ENCODE data around the gene FNIP2. TPM values are rescaled to one million over a fixed set of nuclear protein-coding genes. Genes with fewer than 3 reads are reported as not detected.

The FNIP2 gene
- total RNA-seq, 3 donors from 2014 or later = 61.8 to 94.1 (median 73.4) TPM

GRCh38 chr4:158856852-158857251, 88.0 kb downstream of the FNIP2 start:
- peaks cover 3% of the 10 kb centered on the region for H3K36me3 ChIP-seq (ENCODE audit: low read depth)
- no peak overlapping the region for H3K4me3 ChIP-seq
- TF ChIP-seq CTCF (IDR thresholded peaks at IDR 0.05) = peak; percentile 10
- H3K9me3 ChIP-seq = no peaks in the 10 kb centered on the region
- no peaks in the 10 kb centered on the region for H3K4me1 ChIP-seq (ENCODE audit: low read depth)
- ATAC-seq (peak; percentile 76), DNase-seq (no peak)
- intact Hi-C loops (cut with DNase I, micrococcal nuclease) = loop anchor here (5.0 to 10.0 kb wide), 3 partner anchors 320 to 348 kb away; no protein-coding TSS in a partner anchor

- no peaks in the 10 kb centered on the region for H3K9me3 ChIP-seq
- TF ChIP-seq CTCF (IDR thresholded peaks at IDR 0.05) = no peak
These were observed 89.1 kb downstream of the FNIP2 start for GRCh38 chr4:158857951-158858350.

GRCh38 chr4:158858410-158859199, 89.8 kb downstream of the FNIP2 start:
- Histone ChIP-seq H3K36me3 (ENCODE audit: low read depth) (peaks cover 10% of the 10 kb centered on the region), H3K4me1 (ENCODE audit: low read depth) (no peaks in the 10 kb centered on the region), H3K9me3 (no peaks in the 10 kb centered on the region), H3K4me3 (no peak overlapping the region)
- intact Hi-C loops (cut with DNase I, micrococcal nuclease) = loop anchor here (5.0 to 10.0 kb wide), 3 partner anchors 319 to 346 kb away; no protein-coding TSS in a partner anchor
- peak; percentile 33 for ATAC-seq
- no peak for TF ChIP-seq CTCF (IDR thresholded peaks at IDR 0.05)
- DNase-seq = no peak

More at GRCh38 chr4:158857951-158858350, 89.1 kb downstream of the FNIP2 start:
- ATAC-seq = no peak
- Histone ChIP-seq H3K36me3 (ENCODE audit: low read depth) (peaks cover 3% of the 10 kb centered on the region), H3K4me3 (no peak overlapping the region), H3K4me1 (ENCODE audit: low read depth) (no peaks in the 10 kb centered on the region)
- intact Hi-C loops (cut with DNase I, micrococcal nuclease) = loop anchor here (5.0 to 10.0 kb wide), 3 partner anchors 319 to 347 kb away; no protein-coding TSS in a partner anchor
- DNase-seq = no peak

GRCh38 chr4:158859661-158860060, 90.8 kb downstream of the FNIP2 start:
- ATAC-seq (no peak), DNase-seq (no peak)
- no peak overlapping the region for H3K4me3 ChIP-seq
- peaks cover 10% of the 10 kb centered on the region for H3K36me3 ChIP-seq (ENCODE audit: low read depth)
- no peaks in the 10 kb centered on the region for H3K9me3 ChIP-seq
- no peaks in the 10 kb centered on the region for H3K4me1 ChIP-seq (ENCODE audit: low read depth)
- no peak for TF ChIP-seq CTCF (IDR thresholded peaks at IDR 0.05)
- intact Hi-C loops (cut with DNase I, micrococcal nuclease) = loop anchor here (5.0 to 10.0 kb wide), 3 partner anchors 318 to 345 kb away; no protein-coding TSS in a partner anchor

GRCh38 chr4:158860856-158861255, 92.0 kb downstream of the FNIP2 start:
- no peaks in the 10 kb centered on the region for H3K9me3 ChIP-seq
- H3K36me3 ChIP-seq (ENCODE audit: low read depth) = peaks cover 10% of the 10 kb centered on the region
- H3K4me3 ChIP-seq = no peak overlapping the region
- ATAC-seq (peak; percentile 38), DNase-seq (no peak)
- no peak for TF ChIP-seq CTCF (IDR thresholded peaks at IDR 0.05)
- intact Hi-C loops (cut with DNase I, micrococcal nuclease) = no loop called here
- H3K4me1 ChIP-seq (ENCODE audit: low read depth) = no peaks in the 10 kb centered on the region
